CD14-positive monocyte (primary cell): ENCODE measurements around the gene NIPAL4. TPM values are rescaled to one million over a fixed set of nuclear protein-coding genes. Genes with fewer than 3 reads are reported as not detected.

ENCODE experiments used
- DNase-seq, 3 donors: peaks; one replicate each; pipeline ENCODE4 v3.0.0-alpha.2; 2011 to 2022
- H2AFZ ChIP-seq: 2 replicates; pipeline ENCODE4 v1.6.0; 2012; ENCODE audit warnings: mild to moderate bottlenecking, low read depth, low read length, inconsistent platforms; ENCODE audit not compliant: insufficient read depth, poor library complexity, severe bottlenecking
- H3K27ac ChIP-seq, 2 donors: 1 replicate in 1 of 2; 2 replicates in 1 of 2; pipeline ENCODE4 v1.5.1; 2012 to 2013; ENCODE audit warnings: low read length in 2 of 2, control low read depth in 1 of 2, inconsistent platforms in 1 of 2, low read depth in 1 of 2, mild to moderate bottlenecking in 1 of 2
- H3K27me3 ChIP-seq, 2 donors: one replicate each; pipeline versions ENCODE4 v1.6.0 to v1.6.1; 2011 to 2013; ENCODE audit warnings: low read length in 2 of 2; ENCODE audit not compliant: control insufficient read depth in 2 of 2, insufficient read depth in 2 of 2
- H3K36me3 ChIP-seq, 2 donors: replicated peaks in 1 of 2; 1 replicate in 1 of 2; 2 replicates in 1 of 2; pipeline versions ENCODE4 v1.5.1 to v1.6.1; 2012 to 2013; ENCODE audit warnings: low read length in 2 of 2, control low read depth in 1 of 2, inconsistent platforms in 1 of 2, mild to moderate bottlenecking in 1 of 2; ENCODE audit not compliant: insufficient read depth in 2 of 2, control insufficient read depth in 1 of 2
- H3K4me1 ChIP-seq, 2 donors: 1 replicate in 1 of 2; 2 replicates in 1 of 2; pipeline versions ENCODE4 v1.5.1 to v1.6.1; 2012 to 2013; ENCODE audit warnings: low read length in 2 of 2, control low read depth in 1 of 2, inconsistent platforms in 1 of 2, mild to moderate bottlenecking in 1 of 2, moderate library complexity in 1 of 2; ENCODE audit not compliant: insufficient read depth in 2 of 2, control insufficient read depth in 1 of 2
- H3K4me2 ChIP-seq: replicated peaks from 2 replicates; pipeline ENCODE3; 2012; ENCODE audit warnings: low read length, moderate library complexity, mild to moderate bottlenecking; ENCODE audit not compliant: poor library complexity, severe bottlenecking; ENCODE audit errors: extremely low read depth
- H3K4me3 ChIP-seq, 3 experiments: fragments of 200-600 bp in 1 of 3; sonication (generic) in 1 of 3; replicated peaks in 1 of 3; 1 replicate in 2 of 3; 2 replicates in 1 of 3; pipeline ENCODE4 v1.5.1; 2011 to 2013; ENCODE audit warnings: low read length in 3 of 3, mild to moderate bottlenecking in 3 of 3, control low read depth in 2 of 3, low read depth in 2 of 3, inconsistent platforms in 1 of 3, moderate library complexity in 1 of 3
- H3K79me2 ChIP-seq: 2 replicates; pipeline ENCODE4 v1.6.0; 2012; ENCODE audit warnings: mild to moderate bottlenecking, control low read depth, inconsistent platforms, low read length, moderate library complexity; ENCODE audit not compliant: insufficient read depth
- H3K9ac ChIP-seq: 2 replicates; pipeline ENCODE4 v1.6.0; 2017; ENCODE audit warnings: low read length, mild to moderate bottlenecking; ENCODE audit not compliant: insufficient read depth, poor library complexity, severe bottlenecking
- H3K9me3 ChIP-seq, 2 donors: replicated peaks in 1 of 2; 1 replicate in 1 of 2; 2 replicates in 1 of 2; pipeline versions ENCODE4 v1.5.1 to v1.6.1; 2012 to 2013; ENCODE audit warnings: low read length in 2 of 2, control low read depth in 1 of 2; ENCODE audit not compliant: control insufficient read depth in 1 of 2, insufficient read depth in 1 of 2
- H4K20me1 ChIP-seq: 2 replicates; pipeline ENCODE4 v1.6.0; 2012; ENCODE audit warnings: mild to moderate bottlenecking, low read length, control low read depth, moderate library complexity; ENCODE audit not compliant: insufficient read depth
- H3K27ac Mint-ChIP-seq, 7 donors: one replicate each; pipeline ENCODE4 v1.8.0; 2020; ENCODE audit warnings: mild to moderate bottlenecking in 7 of 7, mixed read lengths in 7 of 7, moderate library complexity in 6 of 7, inconsistent platforms in 2 of 7
- H3K27me3 Mint-ChIP-seq, 3 donors: one replicate each; pipeline ENCODE4 v1.8.0; 2021 to 2022; ENCODE audit warnings: low read depth in 3 of 3, mild to moderate bottlenecking in 3 of 3, mixed read lengths in 3 of 3, moderate library complexity in 3 of 3, inconsistent platforms in 1 of 3
- H3K36me3 Mint-ChIP-seq, 2 donors: one replicate each; pipeline ENCODE4 v1.8.0; 2020; ENCODE audit warnings: mixed read lengths in 2 of 2, inconsistent platforms in 1 of 2, mild to moderate bottlenecking in 1 of 2
- H3K4me1 Mint-ChIP-seq: one replicate; pipeline ENCODE4 v1.8.0; 2020; ENCODE audit warnings: mild to moderate bottlenecking, mixed read lengths
- H3K4me3 Mint-ChIP-seq, 2 donors: one replicate each; pipeline ENCODE4 v1.8.0; 2020; ENCODE audit warnings: mild to moderate bottlenecking in 2 of 2, mixed read lengths in 2 of 2, moderate library complexity in 1 of 2
- H3K9me3 Mint-ChIP-seq, 7 donors: one replicate each; pipeline ENCODE4 v1.8.0; 2020 to 2022; ENCODE audit warnings: mixed read lengths in 7 of 7, mild to moderate bottlenecking in 6 of 7, moderate library complexity in 6 of 7, inconsistent platforms in 2 of 7
- WGBS: methylation state at CpG from one replicate; pipeline ENCODE4 v1.1.5; 2013; ENCODE audit warnings: missing lambda C conversion rate; ENCODE audit not compliant: insufficient coverage; 5-methylcytosine and 5-hydroxymethylcytosine counted together
- intact Hi-C, 2 donors: fragments of 100-400 bp; cut with micrococcal nuclease; formaldehyde crosslinking; loops; one replicate each; pipeline versions ENCODE4 v1.15.0 to v1.15.1; 2023
- polyA plus RNA-seq, 3 donors: library from polyadenylated mRNA; depleted of rRNA in 1 of 3; unstranded in 2 of 3; stranded (reverse) in 1 of 3; fragments of 300-500 nt in 2 of 3; fragments of >200 nt in 1 of 3; fragmentation: Illumina TruSeq in 2 of 3; gene quantifications; 1 replicate in 2 of 3; 2 replicates in 1 of 3; pipeline ENCODE4 v1.2.3, GENCODE V29; 2012 to 2021
- TF ChIP-seq, protein P1 (sequence below): fragments of 200-600 bp; IDR thresholded peaks from one replicate; pipeline ENCODE4 v1.8.0; 2022; ENCODE audit warnings: antibody characterized with exemption, mild to moderate bottlenecking

Gene NIPAL4
- polyA plus RNA-seq, 3 donors = 0.04 to 2.3 TPM; not detected in 1

GRCh38 chr5:157485811-157486210 is 25.8 kb downstream of the NIPAL4 start:
- H3K4me3 ChIP-seq = no peak overlapping the region
- DNase-seq = no peak
- no peak overlapping the region for H3K4me2 ChIP-seq
- H3K9me3 ChIP-seq = no peaks in the 10 kb centered on the region
- TF ChIP-seq, protein P1, sequence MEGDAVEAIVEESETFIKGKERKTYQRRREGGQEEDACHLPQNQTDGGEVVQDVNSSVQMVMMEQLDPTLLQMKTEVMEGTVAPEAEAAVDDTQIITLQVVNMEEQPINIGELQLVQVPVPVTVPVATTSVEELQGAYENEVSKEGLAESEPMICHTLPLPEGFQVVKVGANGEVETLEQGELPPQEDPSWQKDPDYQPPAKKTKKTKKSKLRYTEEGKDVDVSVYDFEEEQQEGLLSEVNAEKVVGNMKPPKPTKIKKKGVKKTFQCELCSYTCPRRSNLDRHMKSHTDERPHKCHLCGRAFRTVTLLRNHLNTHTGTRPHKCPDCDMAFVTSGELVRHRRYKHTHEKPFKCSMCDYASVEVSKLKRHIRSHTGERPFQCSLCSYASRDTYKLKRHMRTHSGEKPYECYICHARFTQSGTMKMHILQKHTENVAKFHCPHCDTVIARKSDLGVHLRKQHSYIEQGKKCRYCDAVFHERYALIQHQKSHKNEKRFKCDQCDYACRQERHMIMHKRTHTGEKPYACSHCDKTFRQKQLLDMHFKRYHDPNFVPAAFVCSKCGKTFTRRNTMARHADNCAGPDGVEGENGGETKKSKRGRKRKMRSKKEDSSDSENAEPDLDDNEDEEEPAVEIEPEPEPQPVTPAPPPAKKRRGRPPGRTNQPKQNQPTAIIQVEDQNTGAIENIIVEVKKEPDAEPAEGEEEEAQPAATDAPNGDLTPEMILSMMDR = no peak
- WGBS = 80% methylated on average over 3 of the region's 3 CpGs
- no peaks in the 10 kb centered on the region for H3K27me3 ChIP-seq
- H2AFZ ChIP-seq = no peak overlapping the region
- Mint-ChIP-seq H3K27me3 (peaks cover 0 to 4% (median 1%) of the 10 kb centered on the region in 3 donors), H3K27ac (peak overlapping the region in 6 of 7 donors; percentile 10 to 89 (median 58)), H3K4me1 (peaks cover 24% of the 10 kb centered on the region), H3K4me3 (no peak overlapping the region), H3K36me3 (peaks cover 84 to 87% of the 10 kb centered on the region in 2 donors), H3K9me3 (peaks cover 0 to 4% (median 0%) of the 10 kb centered on the region in 7 donors)
- H3K27ac ChIP-seq = no peak overlapping the region
- peaks cover 18 to 19% of the 10 kb centered on the region in 2 donors for H3K4me1 ChIP-seq
- intact Hi-C loops = no loop called here
- peaks cover 19% of the 10 kb centered on the region for H4K20me1 ChIP-seq
- H3K79me2 ChIP-seq = no peaks in the 10 kb centered on the region
- H3K9ac ChIP-seq = no peak overlapping the region
- peaks cover 46 to 87% of the 10 kb centered on the region in 2 donors for H3K36me3 ChIP-seq

DNA sequence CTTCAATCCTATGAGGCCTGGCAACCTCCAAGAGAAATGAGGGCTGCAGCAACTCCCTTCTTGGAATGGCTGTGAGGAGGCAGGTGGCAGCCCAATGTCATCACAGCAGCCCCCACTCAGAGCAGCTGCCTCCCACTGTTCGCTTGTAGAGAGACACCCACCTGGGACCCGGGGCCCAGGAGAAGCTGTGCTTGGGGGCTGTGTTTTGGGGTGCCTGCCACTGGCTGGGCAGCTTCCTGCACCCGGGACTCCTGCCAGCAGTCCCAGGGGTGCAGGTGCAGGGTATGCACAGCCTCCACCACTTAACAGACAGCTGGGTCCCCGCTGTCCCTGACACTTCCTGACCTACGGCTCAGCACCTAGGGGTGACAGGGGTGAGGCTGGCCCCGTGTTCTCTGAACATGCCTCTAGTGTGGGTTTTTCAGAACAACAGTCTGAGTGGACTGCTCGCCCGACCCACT is 26.2 kb downstream of the NIPAL4 start:
- TF ChIP-seq, protein P1 = no peak
- H3K9me3 ChIP-seq = no peaks in the 10 kb centered on the region
- H3K9ac ChIP-seq = no peak overlapping the region
- no peak overlapping the region for H2AFZ ChIP-seq
- DNase-seq = no peak
- Mint-ChIP-seq H3K36me3 (peaks cover 83 to 87% of the 10 kb centered on the region in 2 donors), H3K4me3 (no peak overlapping the region), H3K27me3 (peaks cover 0 to 1% (median under 1%) of the 10 kb centered on the region in 3 donors), H3K27ac (peak overlapping the region in 3 of 7 donors; percentile 15 to 89 (median 64)), H3K4me1 (peaks cover 24% of the 10 kb centered on the region), H3K9me3 (peaks cover 0 to 4% (median 0%) of the 10 kb centered on the region in 7 donors)
- no peak overlapping the region for H3K27ac ChIP-seq
- WGBS = 100% methylated on average over 1 of the region's 8 CpGs
- no peaks in the 10 kb centered on the region for H3K79me2 ChIP-seq
- no peak overlapping the region for H3K4me3 ChIP-seq
- peaks cover 44 to 87% of the 10 kb centered on the region in 2 donors for H3K36me3 ChIP-seq
- H3K4me2 ChIP-seq = no peak overlapping the region
- intact Hi-C loops = no loop called here
- peaks cover 19% of the 10 kb centered on the region for H4K20me1 ChIP-seq
- H3K27me3 ChIP-seq = no peaks in the 10 kb centered on the region
- H3K4me1 ChIP-seq = peaks cover 18 to 19% of the 10 kb centered on the region in 2 donors
